ENCODE results near the gene FBXW7.

Gene FBXW7

DNA sequence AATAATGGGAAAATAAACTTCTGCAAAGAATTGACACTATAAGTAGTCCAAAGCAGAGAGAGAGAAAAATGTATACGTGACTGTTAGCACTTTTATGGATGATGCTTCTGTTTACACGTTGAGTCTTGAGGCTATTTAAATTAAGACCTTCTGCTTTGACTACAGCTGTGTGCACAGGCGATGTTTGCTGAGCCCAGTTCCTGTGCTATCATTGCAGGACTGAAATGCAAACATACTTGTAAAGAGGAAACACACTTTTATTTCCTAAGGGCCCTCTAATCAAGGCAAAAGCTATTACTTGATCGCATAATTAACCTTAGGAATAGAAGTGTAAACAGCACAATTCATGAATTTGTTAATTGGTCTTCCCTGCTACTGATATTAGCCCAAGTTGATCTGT is 226.9 kb downstream of the FBXW7 start:
- Histone ChIP-seq H3K27me3 (ENCODE audit: insufficient read depth, low read length, poor library complexity) (no peaks in the 10 kb centered on the region), H3K79me2 (ENCODE audit: control insufficient read depth, insufficient read depth, low read length) (no peaks in the 10 kb centered on the region), H4K8ac (ENCODE audit: low read depth, low read length) (no peak overlapping the region), H3K27ac (ENCODE audit: low read depth, low read length) (no peak overlapping the region), H3K4me3 (ENCODE audit: low read length) (no peak overlapping the region), H4K5ac (ENCODE audit: low read length) (no peak overlapping the region), H2BK15ac (replicated peaks; ENCODE audit: low read depth) (no peak overlapping the region), H2BK120ac (ENCODE audit: low read depth, low read length) (no peak overlapping the region), H3K4me1 (ENCODE audit: control insufficient read depth, low read depth, low read length) (no peaks in the 10 kb centered on the region), H3K56ac (ENCODE audit: low read length) (no peak overlapping the region), H2AK5ac (ENCODE audit: low read length) (no peak overlapping the region), H2BK5ac (ENCODE audit: low read length) (no peak overlapping the region), H3K18ac (ENCODE audit: low read length) (no peak overlapping the region), H3K23ac (ENCODE audit: low read length) (no peak overlapping the region), H3K4me2 (ENCODE audit: low read length) (no peak overlapping the region), H3K36me3 (ENCODE audit: control insufficient read depth, insufficient read depth, low read length) (no peaks in the 10 kb centered on the region), H3K9ac (ENCODE audit: low read length) (no peak overlapping the region), H3K4ac (ENCODE audit: low read depth, low read length) (no peak overlapping the region), H3K79me1 (ENCODE audit: low read length) (no peaks in the 10 kb centered on the region)
- no CpG with 5 or more reads among the region's 4 CpGs for WGBS (ENCODE audit: extremely low coverage, insufficient coverage, low lambda C conversion rate)
- no peak for DNase-seq

DNA sequence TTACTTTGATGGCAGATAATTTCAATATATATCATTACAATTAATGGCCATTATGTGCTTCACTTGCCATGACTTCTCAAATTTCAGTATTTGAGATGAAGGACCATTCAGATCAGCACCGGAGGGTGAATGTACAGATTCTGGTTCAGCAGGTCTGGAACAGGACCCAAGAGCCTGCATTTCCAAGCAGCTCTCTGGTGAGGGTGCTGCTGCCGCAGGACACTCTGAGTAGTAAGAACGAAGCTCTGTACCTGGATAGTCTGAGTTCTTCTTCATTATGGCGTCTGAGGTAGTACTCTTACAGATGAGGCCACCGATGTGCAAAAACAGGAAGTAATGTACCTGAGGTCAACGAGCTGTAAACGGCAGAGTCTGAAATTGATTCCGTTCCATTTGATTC is 228.2 kb downstream of the FBXW7 start:
- Histone ChIP-seq H3K56ac (ENCODE audit: low read length) (no peak overlapping the region), H3K18ac (ENCODE audit: low read length) (no peak overlapping the region), H3K23ac (ENCODE audit: low read length) (no peak overlapping the region), H2BK120ac (ENCODE audit: low read depth, low read length) (no peak overlapping the region), H3K4me2 (ENCODE audit: low read length) (no peak overlapping the region), H4K8ac (ENCODE audit: low read depth, low read length) (no peak overlapping the region), H2BK15ac (replicated peaks; ENCODE audit: low read depth) (no peak overlapping the region), H3K27ac (ENCODE audit: low read depth, low read length) (no peak overlapping the region), H4K5ac (ENCODE audit: low read length) (no peak overlapping the region), H3K9ac (ENCODE audit: low read length) (no peak overlapping the region), H2BK5ac (ENCODE audit: low read length) (no peak overlapping the region), H3K36me3 (ENCODE audit: control insufficient read depth, insufficient read depth, low read length) (no peaks in the 10 kb centered on the region), H2AK5ac (ENCODE audit: low read length) (no peak overlapping the region), H3K79me1 (ENCODE audit: low read length) (no peaks in the 10 kb centered on the region), H3K4me3 (ENCODE audit: low read length) (no peak overlapping the region), H3K79me2 (ENCODE audit: control insufficient read depth, insufficient read depth, low read length) (no peaks in the 10 kb centered on the region), H3K4me1 (ENCODE audit: control insufficient read depth, low read depth, low read length) (no peaks in the 10 kb centered on the region), H3K27me3 (ENCODE audit: insufficient read depth, low read length, poor library complexity) (no peaks in the 10 kb centered on the region), H3K4ac (ENCODE audit: low read depth, low read length) (no peak overlapping the region)
- no peak for DNase-seq
- WGBS (ENCODE audit: extremely low coverage, insufficient coverage, low lambda C conversion rate): no CpG with 5 or more reads among the region's 8 CpGs

GRCh38 chr4:152306541-152306940 is 229.4 kb downstream of the FBXW7 start:
- no peak overlapping the region for H3K56ac ChIP-seq (ENCODE audit: low read length)
- no CpG with 5 or more reads among the region's 1 CpG for WGBS (ENCODE audit: extremely low coverage, insufficient coverage, low lambda C conversion rate)
- no peak overlapping the region for H3K4ac ChIP-seq (ENCODE audit: low read depth, low read length)

DNA sequence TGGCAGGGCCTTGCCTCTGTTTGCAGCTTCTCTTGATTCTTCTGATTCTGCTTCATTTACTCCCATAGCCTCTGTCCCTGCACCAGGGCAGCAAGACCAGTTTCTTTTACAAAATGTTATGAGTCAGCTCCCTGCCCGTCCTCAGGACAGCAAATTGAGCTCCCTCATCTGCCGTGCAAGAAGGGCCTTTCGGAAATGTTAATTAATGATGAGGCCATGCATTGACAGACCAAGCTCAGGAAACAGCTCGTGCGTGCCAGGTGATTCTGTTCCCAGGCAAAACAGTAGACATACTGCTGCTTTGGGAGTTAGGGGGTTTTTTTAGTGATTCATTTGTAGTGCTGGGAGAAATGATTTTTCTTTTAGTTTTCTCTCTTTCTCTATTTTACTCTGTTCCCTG is 231.7 kb downstream of the FBXW7 start:
- Histone ChIP-seq H2BK15ac (replicated peaks; ENCODE audit: low read depth) (no peak overlapping the region), H3K79me1 (ENCODE audit: low read length) (no peaks in the 10 kb centered on the region), H2BK120ac (ENCODE audit: low read depth, low read length) (no peak overlapping the region), H3K27ac (ENCODE audit: low read depth, low read length) (no peak overlapping the region), H3K4ac (ENCODE audit: low read depth, low read length) (no peak overlapping the region), H3K56ac (ENCODE audit: low read length) (no peak overlapping the region), H3K23ac (ENCODE audit: low read length) (no peak overlapping the region), H3K18ac (ENCODE audit: low read length) (no peak overlapping the region), H3K79me2 (ENCODE audit: control insufficient read depth, insufficient read depth, low read length) (no peaks in the 10 kb centered on the region), H2AK5ac (ENCODE audit: low read length) (no peak overlapping the region), H4K8ac (ENCODE audit: low read depth, low read length) (no peak overlapping the region), H3K4me3 (ENCODE audit: low read length) (no peak overlapping the region), H3K4me1 (ENCODE audit: control insufficient read depth, low read depth, low read length) (no peaks in the 10 kb centered on the region), H3K9ac (ENCODE audit: low read length) (no peak overlapping the region), H2BK5ac (ENCODE audit: low read length) (no peak overlapping the region), H3K4me2 (ENCODE audit: low read length) (no peak overlapping the region), H3K36me3 (ENCODE audit: control insufficient read depth, insufficient read depth, low read length) (no peaks in the 10 kb centered on the region), H3K27me3 (ENCODE audit: insufficient read depth, low read length, poor library complexity) (no peaks in the 10 kb centered on the region), H4K5ac (ENCODE audit: low read length) (no peak overlapping the region)
- no CpG with 5 or more reads among the region's 5 CpGs for WGBS (ENCODE audit: extremely low coverage, insufficient coverage, low lambda C conversion rate)
- peak; percentile 10 for DNase-seq

More at GRCh38 chr4:152306541-152306940, 229.4 kb downstream of the FBXW7 start:
- no peaks in the 10 kb centered on the region for H3K79me2 ChIP-seq (ENCODE audit: control insufficient read depth, insufficient read depth, low read length)
- no peaks in the 10 kb centered on the region for H3K36me3 ChIP-seq (ENCODE audit: control insufficient read depth, insufficient read depth, low read length)
- no peak overlapping the region for H3K4me3 ChIP-seq (ENCODE audit: low read length)
- H3K4me2 ChIP-seq (ENCODE audit: low read length): no peak overlapping the region
- no peaks in the 10 kb centered on the region for H3K4me1 ChIP-seq (ENCODE audit: control insufficient read depth, low read depth, low read length)
- H2BK15ac ChIP-seq (replicated peaks; ENCODE audit: low read depth): no peak overlapping the region
- no peak overlapping the region for H4K8ac ChIP-seq (ENCODE audit: low read depth, low read length)
- H3K27ac ChIP-seq (ENCODE audit: low read depth, low read length): no peak overlapping the region
- H2AK5ac ChIP-seq (ENCODE audit: low read length): no peak overlapping the region
- H2BK120ac ChIP-seq (ENCODE audit: low read depth, low read length): no peak overlapping the region
- no peak for DNase-seq
- H3K79me1 ChIP-seq (ENCODE audit: low read length): no peaks in the 10 kb centered on the region
- H3K18ac ChIP-seq (ENCODE audit: low read length): no peak overlapping the region
- H3K23ac ChIP-seq (ENCODE audit: low read length): no peak overlapping the region
- no peak overlapping the region for H2BK5ac ChIP-seq (ENCODE audit: low read length)
- H3K9ac ChIP-seq (ENCODE audit: low read length): no peak overlapping the region
- H3K27me3 ChIP-seq (ENCODE audit: insufficient read depth, low read length, poor library complexity): no peaks in the 10 kb centered on the region
- H4K5ac ChIP-seq (ENCODE audit: low read length): no peak overlapping the region

DNA sequence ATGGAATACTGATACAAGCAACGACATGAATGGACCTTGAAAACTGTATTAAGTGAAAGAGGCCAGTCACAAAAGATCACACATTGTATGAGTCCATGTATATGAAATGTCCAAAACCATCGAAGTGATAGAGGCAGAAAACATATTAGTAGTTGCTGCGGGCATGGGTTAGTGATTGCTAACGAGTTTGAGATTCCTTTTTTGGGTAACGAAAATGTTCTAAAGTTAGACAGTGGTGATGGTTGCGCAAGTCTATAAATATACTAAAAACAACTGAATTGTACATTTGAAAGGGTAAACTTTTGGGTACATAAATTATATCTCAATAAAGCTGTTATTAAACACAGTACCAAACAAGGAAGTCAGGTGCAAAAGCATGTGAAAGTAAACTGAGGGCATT is 234.5 kb downstream of the FBXW7 start:
- Histone ChIP-seq H3K4ac (ENCODE audit: low read depth, low read length) (no peak overlapping the region), H3K18ac (ENCODE audit: low read length) (no peak overlapping the region), H3K4me1 (ENCODE audit: control insufficient read depth, low read depth, low read length) (no peaks in the 10 kb centered on the region), H3K79me2 (ENCODE audit: control insufficient read depth, insufficient read depth, low read length) (no peaks in the 10 kb centered on the region), H2BK15ac (replicated peaks; ENCODE audit: low read depth) (no peak overlapping the region), H4K8ac (ENCODE audit: low read depth, low read length) (no peak overlapping the region), H3K4me2 (ENCODE audit: low read length) (no peak overlapping the region), H3K36me3 (ENCODE audit: control insufficient read depth, insufficient read depth, low read length) (no peaks in the 10 kb centered on the region), H4K5ac (ENCODE audit: low read length) (no peak overlapping the region), H3K4me3 (ENCODE audit: low read length) (no peak overlapping the region), H2AK5ac (ENCODE audit: low read length) (no peak overlapping the region), H3K56ac (ENCODE audit: low read length) (no peak overlapping the region), H3K23ac (ENCODE audit: low read length) (no peak overlapping the region), H2BK5ac (ENCODE audit: low read length) (no peak overlapping the region), H3K79me1 (ENCODE audit: low read length) (no peaks in the 10 kb centered on the region), H3K27me3 (ENCODE audit: insufficient read depth, low read length, poor library complexity) (no peaks in the 10 kb centered on the region), H3K27ac (ENCODE audit: low read depth, low read length) (no peak overlapping the region), H2BK120ac (ENCODE audit: low read depth, low read length) (no peak overlapping the region), H3K9ac (ENCODE audit: low read length) (no peak overlapping the region)
- no peak for DNase-seq
- WGBS (ENCODE audit: extremely low coverage, insufficient coverage, low lambda C conversion rate): no CpG with 5 or more reads among the region's 6 CpGs

- Histone ChIP-seq H3K56ac (ENCODE audit: low read length) (no peak overlapping the region), H2BK15ac (replicated peaks; ENCODE audit: low read depth) (no peak overlapping the region), H3K23ac (ENCODE audit: low read length) (no peak overlapping the region), H2BK5ac (ENCODE audit: low read length) (no peak overlapping the region), H2AK5ac (ENCODE audit: low read length) (no peak overlapping the region), H3K9ac (ENCODE audit: low read length) (no peak overlapping the region), H3K36me3 (ENCODE audit: control insufficient read depth, insufficient read depth, low read length) (no peaks in the 10 kb centered on the region), H3K79me1 (ENCODE audit: low read length) (no peaks in the 10 kb centered on the region), H4K5ac (ENCODE audit: low read length) (no peak overlapping the region), H4K8ac (ENCODE audit: low read depth, low read length) (no peak overlapping the region), H3K27me3 (ENCODE audit: insufficient read depth, low read length, poor library complexity) (no peaks in the 10 kb centered on the region), H3K79me2 (ENCODE audit: control insufficient read depth, insufficient read depth, low read length) (no peaks in the 10 kb centered on the region), H3K27ac (ENCODE audit: low read depth, low read length) (no peak overlapping the region), H3K4me1 (ENCODE audit: control insufficient read depth, low read depth, low read length) (no peaks in the 10 kb centered on the region), H3K18ac (ENCODE audit: low read length) (no peak overlapping the region), H3K4me2 (ENCODE audit: low read length) (no peak overlapping the region), H3K4ac (ENCODE audit: low read depth, low read length) (no peak overlapping the region), H3K4me3 (ENCODE audit: low read length) (no peak overlapping the region), H2BK120ac (ENCODE audit: low read depth, low read length) (no peak overlapping the region)
- DNase-seq: no peak
- WGBS (ENCODE audit: extremely low coverage, insufficient coverage, low lambda C conversion rate): no CpG with 5 or more reads among the region's 3 CpGs
Measured at GRCh38 chr4:152299553-152299952, 236.3 kb downstream of the FBXW7 start.
